SK-N-SH (cell line): ENCODE data around the gene FOXM1. TPM values are rescaled to one million over a fixed set of nuclear protein-coding genes. Genes with fewer than 3 reads are reported as not detected.

Experiments used
- CTCF ChIA-PET: fragments of 300-600, 350-600 bp; formaldehyde crosslinking; extraction: SDS; loops from one replicate; lab custom pipeline; 2021; lab: Yijun Ruan, JAX
- POLR2A ChIA-PET: fragments of 350-600 bp; sonication (Branson Sonifier 250); formaldehyde crosslinking; extraction: SDS; loops from one replicate; lab custom pipeline; 2020; ENCODE audit warnings: antibody characterized with exemption, inconsistent platforms; lab: Yijun Ruan, JAX
- DNase-seq: peaks from one replicate; pipeline ENCODE4 v3.0.0; 2012
- H2AFZ ChIP-seq: fragments of 200-600 bp; sonication (generic); 2 replicates; pipeline ENCODE4 v1.8.1; 2016; ENCODE audit warnings: antibody characterized with exemption, mild to moderate bottlenecking, low read depth
- H3F3A ChIP-seq: fragments of 200-600 bp; sonication (generic); replicated peaks from 2 replicates; pipeline ENCODE3; 2016; ENCODE audit warnings: antibody characterized with exemption, mild to moderate bottlenecking; ENCODE audit not compliant: insufficient read depth
- H3K27ac ChIP-seq, 2 experiments: fragments of 200-500 bp in 1 of 2; fragments of 200-600 bp in 1 of 2; sonication (Bioruptor generic) in 1 of 2; sonication (generic), shearing (Covaris generic) in 1 of 2; 2 replicates each; pipeline versions ENCODE4 v1.5.1 to v1.6.1; 2014 to 2016; ENCODE audit warnings: low read depth in 2 of 2, inconsistent platforms in 1 of 2, low read length in 1 of 2, mild to moderate bottlenecking in 1 of 2, mixed read lengths in 1 of 2
- H3K27me3 ChIP-seq: fragments of 200-600 bp; sonication (generic), shearing (Covaris generic); 2 replicates; pipeline ENCODE4 v1.6.1; 2016; ENCODE audit warnings: mixed run types; ENCODE audit not compliant: insufficient read depth
- H3K36me3 ChIP-seq, 2 experiments: fragments of 200-500 bp in 1 of 2; fragments of 200-600 bp in 1 of 2; sonication (Bioruptor generic) in 1 of 2; sonication (generic) in 1 of 2; replicated peaks in 1 of 2; 2 replicates each; pipeline versions ENCODE3 to v1.5.1; 2014 to 2016; ENCODE audit warnings: low read length in 1 of 2, mild to moderate bottlenecking in 1 of 2; ENCODE audit not compliant: insufficient read depth in 2 of 2, control insufficient read depth in 1 of 2
- H3K4me1 ChIP-seq, 2 experiments: fragments of 200-500 bp in 1 of 2; fragments of 200-600 bp in 1 of 2; sonication (Bioruptor generic) in 1 of 2; sonication (generic), shearing (Covaris generic) in 1 of 2; 2 replicates each; pipeline versions ENCODE4 v1.5.1 to v1.6.1; 2014 to 2016; ENCODE audit warnings: low read depth in 1 of 2, low read length in 1 of 2, mixed run types in 1 of 2; ENCODE audit not compliant: insufficient read depth in 2 of 2, control insufficient read depth in 1 of 2
- H3K4me2 ChIP-seq: fragments of 200-600 bp; sonication (generic), shearing (Covaris generic); 2 replicates; pipeline ENCODE4 v1.6.1; 2017; ENCODE audit warnings: mixed run types
- H3K4me3 ChIP-seq, 2 experiments: fragments of 200-500 bp in 1 of 2; fragments of 200-600 bp in 1 of 2; sonication (Bioruptor generic) in 1 of 2; sonication (generic), shearing (Covaris generic) in 1 of 2; 2 replicates each; pipeline versions ENCODE4 v1.5.1 to v1.8.1; 2014 to 2016; ENCODE audit warnings: low read depth in 2 of 2, inconsistent platforms in 1 of 2, low read length in 1 of 2, mild to moderate bottlenecking in 1 of 2, mixed read lengths in 1 of 2, moderate library complexity in 1 of 2
- H3K79me2 ChIP-seq: fragments of 200-600 bp; sonication (generic); 2 replicates; pipeline ENCODE4 v1.8.1; 2017; ENCODE audit warnings: mild to moderate bottlenecking; ENCODE audit not compliant: insufficient read depth
- H3K9ac ChIP-seq: fragments of 200-600 bp; sonication (generic); 2 replicates; pipeline ENCODE4 v1.6.1; 2017; ENCODE audit warnings: mixed run types
- H3K9me2 ChIP-seq: fragments of 200-600 bp; sonication (generic); 2 replicates; pipeline ENCODE4 v1.6.1; 2017; ENCODE audit warnings: mixed run types
- H3K9me3 ChIP-seq: fragments of 200-600 bp; sonication (generic); 2 replicates; pipeline ENCODE4 v1.6.1; 2017; ENCODE audit warnings: mixed run types, mild to moderate bottlenecking, moderate library complexity
- H4K20me1 ChIP-seq: fragments of 200-600 bp; sonication (generic); 2 replicates; pipeline ENCODE4 v1.6.1; 2017; ENCODE audit warnings: mild to moderate bottlenecking, mixed run types; ENCODE audit not compliant: insufficient read depth
- EP300 ChIP-seq, 2 experiments: IDR thresholded peaks; 2 replicates each; pipeline versions ENCODE4 v1.4.0 to v1.6.1; 2012; ENCODE audit warnings: borderline replicate concordance in 1 of 2, low read depth in 1 of 2, low read length in 1 of 2
- FOSL2 ChIP-seq: IDR thresholded peaks from 2 replicates; pipeline ENCODE4 v1.4.0; 2012; ENCODE audit warnings: low read depth, mild to moderate bottlenecking, moderate library complexity, borderline replicate concordance
- GABPA ChIP-seq: IDR thresholded peaks from 2 replicates; pipeline ENCODE4 v1.4.0; 2012; ENCODE audit warnings: low read depth, mild to moderate bottlenecking
- NRF1 ChIP-seq: IDR thresholded peaks from 2 replicates; pipeline ENCODE4 v1.6.1; 2012; ENCODE audit warnings: low read depth, mild to moderate bottlenecking, low read length
- PBX3 ChIP-seq: IDR thresholded peaks from 2 replicates; pipeline ENCODE4; 2012
- POLR2AphosphoS5 ChIP-seq: IDR thresholded peaks from 2 replicates; pipeline ENCODE4 v1.6.1; 2012; ENCODE audit warnings: low read depth, low read length
- RAD21 ChIP-seq: IDR thresholded peaks from 2 replicates; pipeline ENCODE4 v1.6.1; 2012; ENCODE audit warnings: mild to moderate bottlenecking, low read length
- TAF1 ChIP-seq: IDR thresholded peaks from 2 replicates; pipeline ENCODE4 v1.6.1; 2012; ENCODE audit warnings: low read depth, mild to moderate bottlenecking, low read length, moderate library complexity, borderline replicate concordance
- TCF12 ChIP-seq: IDR thresholded peaks from 2 replicates; pipeline ENCODE4 v1.4.0; 2012
- WGBS: methylation state at CpG from one replicate; pipeline ENCODE4 v1.1.6; 2017; ENCODE audit warnings: low lambda C conversion rate; 5-methylcytosine and 5-hydroxymethylcytosine counted together
- polyA plus RNA-seq, 3 experiments: library from polyadenylated mRNA; depleted of rRNA; stranded (reverse); fragments of >200 nt; gene quantifications; 2 replicates each; pipeline ENCODE4 v1.2.3, GENCODE V29; 2012
- TF ChIP-seq, protein P1 (sequence below): fragments of 200-600 bp; sonication (generic); IDR thresholded peaks from 2 replicates; pipeline ENCODE4 v1.6.1; 2017; ENCODE audit warnings: antibody characterized with exemption, mild to moderate bottlenecking, moderate library complexity

FOXM1 gene
- polyA plus RNA-seq, 1 of the 3 experiments (the other 2 are of a cell fraction): 29.9 TPM

DNA sequence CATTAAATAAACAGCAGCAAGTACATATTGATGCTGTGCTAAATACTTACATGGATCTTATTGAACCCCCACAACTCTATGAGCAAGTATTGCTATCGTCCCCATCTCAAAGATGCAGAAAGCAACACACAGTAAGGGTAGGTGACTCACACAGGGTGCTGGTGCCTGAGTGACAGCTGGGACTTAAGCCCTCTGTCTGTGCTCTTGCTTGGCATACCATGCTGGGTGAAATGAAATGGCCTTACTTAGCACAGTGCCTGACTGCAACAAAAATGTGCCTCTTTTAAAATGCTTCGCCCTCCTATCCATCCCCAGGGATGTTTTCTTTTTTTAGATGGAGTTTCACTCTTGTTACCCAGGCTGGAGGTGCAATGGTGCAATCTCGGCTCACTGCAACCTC lies 20.9 kb downstream of the FOXM1 start:
- CTCF ChIA-PET: interaction anchor here (2.2 to 3.8 kb wide), 3 partner anchors 29 to 186 kb away, joined by 7 to 30 read pairs (median 8); no protein-coding TSS in a partner anchor
- 90% methylated on average over 3 of the region's 3 CpGs for WGBS
- H3K9me2 ChIP-seq: no peaks in the 10 kb centered on the region
- no peaks in the 10 kb centered on the region for H3K9me3 ChIP-seq
- H2AFZ ChIP-seq: no peak overlapping the region
- no peaks in the 10 kb centered on the region for H3K79me2 ChIP-seq
- no peak overlapping the region for H3K9ac ChIP-seq
- no peaks in the 10 kb centered on the region for H4K20me1 ChIP-seq
- no peak overlapping the region for H3K27ac ChIP-seq
- H3K36me3 ChIP-seq: peaks cover 0 to 15% of the 10 kb centered on the region in 2 experiments
- POLR2A ChIA-PET: no interaction called here
- H3K4me3 ChIP-seq: no peak overlapping the region
- DNase-seq: no peak
- no peaks in the 10 kb centered on the region for H3K27me3 ChIP-seq
- no peak overlapping the region for H3K4me2 ChIP-seq
- TF ChIP-seq EP300 (IDR thresholded peaks at IDR 0.05; ENCODE audit: borderline replicate concordance in 1 of 2, low read depth in 1 of 2, low read length in 1 of 2) (no peak), PBX3 (peak; percentile 37; the same call in 1 of the 2 replicates)
- H3K4me1 ChIP-seq: no peaks in the 10 kb centered on the region
- peaks cover 8% of the 10 kb centered on the region for H3F3A ChIP-seq

- H3K36me3 ChIP-seq: peaks cover 0 to 15% of the 10 kb centered on the region in 2 experiments
- no peak overlapping the region for H3K27ac ChIP-seq
- no peak for DNase-seq
- H3K9me3 ChIP-seq: no peaks in the 10 kb centered on the region
- POLR2A ChIA-PET: no interaction called here
- H3F3A ChIP-seq: peaks cover 6% of the 10 kb centered on the region
- H3K9me2 ChIP-seq: no peaks in the 10 kb centered on the region
- no peak overlapping the region for H2AFZ ChIP-seq
- H4K20me1 ChIP-seq: no peaks in the 10 kb centered on the region
- H3K4me2 ChIP-seq: no peak overlapping the region
- no peak for TF ChIP-seq GABPA
- TF ChIP-seq RAD21: no peak
- TF ChIP-seq, protein P1, sequence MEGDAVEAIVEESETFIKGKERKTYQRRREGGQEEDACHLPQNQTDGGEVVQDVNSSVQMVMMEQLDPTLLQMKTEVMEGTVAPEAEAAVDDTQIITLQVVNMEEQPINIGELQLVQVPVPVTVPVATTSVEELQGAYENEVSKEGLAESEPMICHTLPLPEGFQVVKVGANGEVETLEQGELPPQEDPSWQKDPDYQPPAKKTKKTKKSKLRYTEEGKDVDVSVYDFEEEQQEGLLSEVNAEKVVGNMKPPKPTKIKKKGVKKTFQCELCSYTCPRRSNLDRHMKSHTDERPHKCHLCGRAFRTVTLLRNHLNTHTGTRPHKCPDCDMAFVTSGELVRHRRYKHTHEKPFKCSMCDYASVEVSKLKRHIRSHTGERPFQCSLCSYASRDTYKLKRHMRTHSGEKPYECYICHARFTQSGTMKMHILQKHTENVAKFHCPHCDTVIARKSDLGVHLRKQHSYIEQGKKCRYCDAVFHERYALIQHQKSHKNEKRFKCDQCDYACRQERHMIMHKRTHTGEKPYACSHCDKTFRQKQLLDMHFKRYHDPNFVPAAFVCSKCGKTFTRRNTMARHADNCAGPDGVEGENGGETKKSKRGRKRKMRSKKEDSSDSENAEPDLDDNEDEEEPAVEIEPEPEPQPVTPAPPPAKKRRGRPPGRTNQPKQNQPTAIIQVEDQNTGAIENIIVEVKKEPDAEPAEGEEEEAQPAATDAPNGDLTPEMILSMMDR: no peak
- TF ChIP-seq NRF1: no peak
- TF ChIP-seq POLR2AphosphoS5: no peak
- no peak for TF ChIP-seq FOSL2
- no peak for TF ChIP-seq TCF12
- TF ChIP-seq TAF1: no peak
- TF ChIP-seq, all 33 proteins: peak for 0
- Histone ChIP-seq H3K4me1 (no peaks in the 10 kb centered on the region), H3K4me3 (no peak overlapping the region), H3K79me2 (no peaks in the 10 kb centered on the region), H3K9ac (no peak overlapping the region), H3K27me3 (no peaks in the 10 kb centered on the region)
- WGBS: 89% methylated on average over 7 of the region's 7 CpGs
- CTCF ChIA-PET: interaction anchor here (2.1 to 3.8 kb wide), 6 partner anchors 10 to 186 kb away, joined by 6 to 30 read pairs (median 16); no protein-coding TSS in a partner anchor
Measured at GRCh38 chr12:2855546-2855945, 21.4 kb downstream of the FOXM1 start.
